AG09309 (cell line): Measurements from ENCODE around the gene SEC14L2.
"Not testable (repeated sequence)": the region's sequence is repeated elsewhere in the genome, so short reads cannot be mapped to it uniquely, and the experiment has no call there.

Source experiments
- DNase-seq: peaks from one replicate; pipeline ENCODE4 v3.0.0-alpha.2; 2010; ENCODE audit warnings: low read depth
- H3K4me3 ChIP-seq: 2 replicates; pipeline ENCODE4 v1.5.1; 2011; ENCODE audit warnings: mild to moderate bottlenecking, low read depth, low read length, moderate library complexity; ENCODE audit not compliant: control insufficient read depth
- TF ChIP-seq, protein P1 (sequence below): IDR thresholded peaks from 2 replicates; pipeline ENCODE4 v1.5.1; 2011; ENCODE audit warnings: mild to moderate bottlenecking, low read depth, low read length, inconsistent platforms; ENCODE audit not compliant: insufficient read depth, control insufficient read depth; ENCODE audit errors: missing control alignments

Gene SEC14L2

DNA sequence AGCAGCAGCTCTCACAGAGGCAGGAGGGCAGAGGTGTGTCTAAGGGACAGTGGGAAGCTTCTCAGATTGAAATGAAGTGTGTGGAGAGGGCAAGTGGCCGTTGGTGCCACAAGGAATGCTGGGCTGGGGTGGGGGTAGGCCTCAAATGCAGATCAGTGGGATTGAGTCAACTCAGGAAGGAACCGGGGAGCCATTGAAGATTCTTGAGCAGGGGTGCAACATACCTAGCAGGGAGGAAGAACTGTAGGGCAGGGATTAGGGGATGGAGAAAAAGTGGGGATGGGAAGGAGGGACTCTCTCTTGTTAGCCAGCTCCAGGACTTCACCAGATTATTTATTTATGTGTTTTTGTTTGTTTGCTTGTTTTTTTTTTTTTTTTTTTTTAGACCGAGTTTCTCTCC lies 2.9 kb upstream of the SEC14L2 start:
- no peak for DNase-seq
- TF ChIP-seq, protein P1, sequence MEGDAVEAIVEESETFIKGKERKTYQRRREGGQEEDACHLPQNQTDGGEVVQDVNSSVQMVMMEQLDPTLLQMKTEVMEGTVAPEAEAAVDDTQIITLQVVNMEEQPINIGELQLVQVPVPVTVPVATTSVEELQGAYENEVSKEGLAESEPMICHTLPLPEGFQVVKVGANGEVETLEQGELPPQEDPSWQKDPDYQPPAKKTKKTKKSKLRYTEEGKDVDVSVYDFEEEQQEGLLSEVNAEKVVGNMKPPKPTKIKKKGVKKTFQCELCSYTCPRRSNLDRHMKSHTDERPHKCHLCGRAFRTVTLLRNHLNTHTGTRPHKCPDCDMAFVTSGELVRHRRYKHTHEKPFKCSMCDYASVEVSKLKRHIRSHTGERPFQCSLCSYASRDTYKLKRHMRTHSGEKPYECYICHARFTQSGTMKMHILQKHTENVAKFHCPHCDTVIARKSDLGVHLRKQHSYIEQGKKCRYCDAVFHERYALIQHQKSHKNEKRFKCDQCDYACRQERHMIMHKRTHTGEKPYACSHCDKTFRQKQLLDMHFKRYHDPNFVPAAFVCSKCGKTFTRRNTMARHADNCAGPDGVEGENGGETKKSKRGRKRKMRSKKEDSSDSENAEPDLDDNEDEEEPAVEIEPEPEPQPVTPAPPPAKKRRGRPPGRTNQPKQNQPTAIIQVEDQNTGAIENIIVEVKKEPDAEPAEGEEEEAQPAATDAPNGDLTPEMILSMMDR, result no peak

DNA sequence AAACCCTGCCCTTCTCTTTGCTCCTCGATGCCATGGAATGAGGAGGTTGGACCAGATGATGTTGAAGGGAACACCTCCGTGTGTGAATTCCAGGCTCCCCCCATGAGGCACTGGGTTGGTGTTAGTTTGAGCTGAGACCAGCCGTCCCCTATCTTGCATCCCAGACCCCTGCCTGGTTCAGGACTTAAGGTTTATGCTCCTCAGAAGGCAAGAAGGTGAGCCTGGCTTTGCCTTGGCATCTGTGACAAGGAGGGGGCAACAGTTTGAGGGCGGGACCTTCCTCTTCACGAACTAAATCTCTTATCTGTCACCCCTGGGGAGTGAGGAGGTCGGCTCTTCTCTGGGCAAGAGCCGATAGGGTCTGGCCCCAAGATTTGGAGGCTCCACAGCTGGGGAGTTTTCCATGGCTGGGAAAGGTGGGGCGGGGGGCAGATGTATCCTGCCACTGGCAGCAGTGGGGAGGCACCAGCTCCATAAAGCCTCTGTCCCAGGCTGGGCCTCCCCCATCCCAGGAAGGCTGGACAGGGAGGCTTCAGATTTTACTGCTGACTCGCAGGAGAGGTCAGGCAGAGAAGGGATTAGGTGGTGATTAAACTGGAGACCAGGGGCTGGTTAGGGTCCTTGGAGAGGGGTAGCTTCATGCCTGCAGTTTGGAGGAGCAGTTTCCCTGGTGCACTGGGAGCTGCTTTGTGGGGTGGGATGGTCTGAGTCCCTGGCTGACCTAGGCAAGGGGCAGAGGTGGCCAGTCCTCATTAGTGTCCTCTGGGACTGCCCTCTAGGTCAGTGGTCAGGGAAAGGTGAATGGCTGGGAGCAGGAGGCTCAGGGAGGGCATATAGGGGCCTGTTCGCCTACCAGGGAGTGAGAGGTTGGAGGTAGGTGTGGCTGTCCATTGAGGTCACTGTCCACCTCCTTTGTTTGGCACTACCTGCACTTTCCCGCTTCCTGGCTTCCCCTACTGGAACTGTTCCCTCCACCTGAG lies 1.1 kb downstream of the SEC14L2 start:
- no peak for DNase-seq
- peak overlapping the region; percentile 84 for H3K4me3 ChIP-seq
- TF ChIP-seq, protein P1, result no peak

More for the DNA sequence above, 2.9 kb upstream of the SEC14L2 start:
- no peak overlapping the region for H3K4me3 ChIP-seq

DNA sequence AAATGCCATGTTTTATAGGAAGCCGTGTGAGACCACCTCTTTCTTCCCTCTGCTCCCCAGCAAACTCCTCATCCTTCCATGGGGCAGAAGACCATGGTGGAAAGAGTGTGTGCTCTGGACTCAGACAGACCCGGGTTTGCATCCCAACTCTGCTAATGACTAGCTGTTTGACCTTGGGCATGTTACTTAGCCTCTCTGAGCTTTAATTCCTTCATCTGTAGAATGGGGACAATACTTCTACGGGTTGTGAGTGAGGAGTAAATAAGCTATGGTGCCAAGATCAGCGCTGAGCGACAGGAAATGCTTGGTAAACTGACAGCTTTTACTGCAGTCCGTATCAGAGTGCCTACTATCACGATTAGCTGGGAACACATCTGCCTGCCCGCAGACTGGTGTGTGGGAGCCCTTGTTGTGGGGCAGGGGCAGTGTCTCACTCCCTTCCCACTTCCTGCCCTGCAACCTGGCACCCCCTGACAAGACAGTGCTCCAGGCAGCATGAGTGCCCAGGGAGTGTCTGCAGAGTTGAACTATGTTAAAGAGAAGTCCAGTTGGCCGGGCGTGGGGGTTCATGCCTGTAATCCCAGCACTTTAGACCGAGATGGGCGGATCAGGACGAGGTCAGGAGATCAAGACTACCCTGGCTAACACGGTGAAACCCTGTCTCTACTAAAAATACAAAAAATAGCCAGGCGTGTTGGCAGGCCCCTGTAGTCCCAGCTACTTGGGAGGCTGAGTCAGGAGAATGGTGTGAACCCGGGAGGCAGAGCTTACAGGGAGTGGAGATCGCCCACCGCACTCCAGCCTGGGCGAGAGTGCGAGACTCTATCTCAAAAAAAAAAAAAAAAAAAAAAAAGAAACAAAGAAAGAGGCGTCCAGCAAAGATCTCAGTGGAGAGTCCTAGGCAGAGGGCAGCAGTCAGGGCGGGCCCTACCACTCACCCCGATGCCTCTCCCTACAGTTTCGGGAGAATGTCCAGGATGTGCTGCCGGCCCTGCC lies 2.2 kb downstream of the SEC14L2 start:
- TF ChIP-seq, protein P1, result no peak
- peak overlapping the region; percentile 84 for H3K4me3 ChIP-seq
- no peak for DNase-seq

DNA sequence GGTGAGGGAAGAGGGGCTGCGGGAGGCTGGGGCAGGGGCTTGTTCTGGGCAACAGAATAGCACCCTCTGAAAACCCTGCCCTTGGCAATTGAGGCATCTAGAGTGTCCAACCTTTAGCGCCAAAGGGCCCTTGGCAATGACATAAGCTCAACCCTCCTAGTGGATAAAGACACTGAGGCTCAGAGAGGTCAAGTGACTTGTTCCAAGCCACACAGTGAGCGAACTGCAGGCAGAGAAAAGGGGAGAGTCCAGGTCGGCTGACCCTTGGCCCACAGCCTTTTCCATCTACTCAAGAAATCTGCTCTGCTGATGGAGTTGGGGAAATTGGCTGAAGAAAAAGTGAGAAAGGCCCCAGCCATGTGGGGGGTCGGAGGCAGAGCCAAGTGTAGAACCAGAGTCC lies 2.9 kb downstream of the SEC14L2 start:
- no peak overlapping the region for H3K4me3 ChIP-seq
- no peak for DNase-seq
- TF ChIP-seq, protein P1, result no peak

DNA sequence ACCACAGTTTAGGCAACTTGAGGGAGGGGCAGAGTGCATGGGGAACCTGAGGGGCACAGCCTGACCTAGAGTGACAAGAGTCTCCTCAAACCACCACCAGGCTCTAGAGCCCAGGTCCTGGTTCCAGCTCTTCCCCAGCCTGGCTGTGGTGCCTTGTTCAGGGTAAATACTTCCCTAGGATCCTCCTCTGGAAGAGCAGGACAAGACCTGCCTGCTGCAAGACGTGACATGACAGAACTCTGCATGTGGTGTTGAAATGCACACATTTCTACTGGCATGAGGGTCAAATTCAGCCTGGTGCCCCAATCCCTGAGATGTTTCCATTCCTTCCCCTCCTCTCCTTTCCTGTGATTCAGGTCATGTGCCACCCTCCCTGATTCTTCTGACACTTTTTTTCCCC lies 3.3 kb downstream of the SEC14L2 start:
- TF ChIP-seq, protein P1, result no peak
- H3K4me3 ChIP-seq, result no peak overlapping the region
- no peak for DNase-seq

DNA sequence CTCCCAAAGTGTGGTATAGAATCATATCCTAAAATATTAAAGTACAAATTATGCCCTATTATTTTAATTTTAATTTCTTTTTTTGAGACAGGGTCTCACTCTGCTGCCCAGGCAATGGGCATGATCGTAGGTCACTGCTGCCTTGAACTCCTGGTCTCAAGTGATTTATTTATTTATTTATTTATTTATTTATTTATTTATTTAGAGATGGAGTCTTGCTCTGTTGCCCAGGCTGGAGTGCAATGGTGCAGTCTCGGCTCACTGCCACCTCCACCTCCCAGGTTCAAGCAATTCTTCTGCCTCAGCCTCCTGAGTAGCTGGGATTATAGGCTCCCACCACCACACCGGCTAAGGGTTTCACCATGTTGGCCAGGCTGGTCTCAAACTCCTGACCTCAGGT lies 4.2 kb downstream of the SEC14L2 start:
- not testable (repeated sequence) for H3K4me3 ChIP-seq, DNase-seq
